BE2C (cell line): ENCODE data around the gene SLC9A2.

ENCODE experiments used
- DNase-seq: peaks from one replicate; pipeline ENCODE4 v3.0.0-alpha.2; 2020
- H3K27me3 ChIP-seq: fragments of 250-450 bp; sonication (Bioruptor Pico); 2 replicates; pipeline ENCODE4 v1.5.1; 2020; ENCODE audit warnings: mild to moderate bottlenecking
- H3K36me3 ChIP-seq: fragments of 250-450 bp; sonication (Bioruptor Pico); 2 replicates; pipeline ENCODE4 v1.5.1; 2020; ENCODE audit warnings: mild to moderate bottlenecking
- H3K4me1 ChIP-seq: fragments of 250-450 bp; sonication (Bioruptor Pico); 2 replicates; pipeline ENCODE4 v1.5.1; 2020
- H3K4me3 ChIP-seq: 2 replicates; pipeline ENCODE4 v1.5.1; 2011; ENCODE audit warnings: low read depth, low read length
- H3K9me3 ChIP-seq: fragments of 250-450 bp; sonication (Bioruptor Pico); 2 replicates; pipeline ENCODE4 v1.5.1; 2020
- TF ChIP-seq, protein P1 (sequence below): IDR thresholded peaks from 2 replicates; pipeline ENCODE4 v1.5.1; 2012; ENCODE audit warnings: mild to moderate bottlenecking, low read depth, low read length

The SLC9A2 gene

DNA sequence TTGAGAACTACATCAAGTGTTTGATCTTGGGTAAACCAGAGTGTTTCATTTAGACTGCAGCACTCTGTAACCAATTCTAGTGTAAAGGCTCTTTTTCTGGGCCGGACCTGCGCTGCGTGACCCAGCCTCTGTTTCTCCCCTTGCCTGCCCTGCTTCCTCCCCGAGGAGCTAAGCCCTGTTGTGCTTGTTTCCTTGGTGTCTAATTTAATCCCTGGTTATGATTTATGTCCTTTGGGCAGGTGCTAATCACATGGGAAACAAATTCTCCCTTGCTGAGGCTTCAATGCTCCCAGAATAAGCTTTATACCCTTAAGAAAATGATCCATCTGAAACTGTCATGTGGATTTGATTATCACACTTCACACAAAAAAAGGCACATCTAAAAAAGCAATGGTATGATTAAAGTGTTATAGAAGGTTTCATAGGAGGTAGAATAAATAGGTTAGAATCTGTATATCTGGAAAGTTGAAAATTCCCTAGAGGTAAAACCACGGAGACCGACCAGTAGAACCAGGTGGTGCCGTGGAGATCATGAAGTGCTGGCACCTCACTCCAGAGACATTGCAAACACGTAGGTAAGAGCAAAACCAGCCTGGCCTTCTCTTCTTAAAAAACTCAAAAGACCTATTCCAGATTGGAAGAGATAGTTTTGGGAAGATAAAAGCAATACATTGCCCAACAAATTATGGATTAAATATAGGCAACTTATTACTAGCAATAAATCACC lies 31.0 kb upstream of the SLC9A2 start:
- Histone ChIP-seq H3K9me3 (no peaks in the 10 kb centered on the region), H3K36me3 (no peaks in the 10 kb centered on the region), H3K4me1 (no peaks in the 10 kb centered on the region), H3K27me3 (no peaks in the 10 kb centered on the region), H3K4me3 (no peak overlapping the region)
- TF ChIP-seq, protein P1, sequence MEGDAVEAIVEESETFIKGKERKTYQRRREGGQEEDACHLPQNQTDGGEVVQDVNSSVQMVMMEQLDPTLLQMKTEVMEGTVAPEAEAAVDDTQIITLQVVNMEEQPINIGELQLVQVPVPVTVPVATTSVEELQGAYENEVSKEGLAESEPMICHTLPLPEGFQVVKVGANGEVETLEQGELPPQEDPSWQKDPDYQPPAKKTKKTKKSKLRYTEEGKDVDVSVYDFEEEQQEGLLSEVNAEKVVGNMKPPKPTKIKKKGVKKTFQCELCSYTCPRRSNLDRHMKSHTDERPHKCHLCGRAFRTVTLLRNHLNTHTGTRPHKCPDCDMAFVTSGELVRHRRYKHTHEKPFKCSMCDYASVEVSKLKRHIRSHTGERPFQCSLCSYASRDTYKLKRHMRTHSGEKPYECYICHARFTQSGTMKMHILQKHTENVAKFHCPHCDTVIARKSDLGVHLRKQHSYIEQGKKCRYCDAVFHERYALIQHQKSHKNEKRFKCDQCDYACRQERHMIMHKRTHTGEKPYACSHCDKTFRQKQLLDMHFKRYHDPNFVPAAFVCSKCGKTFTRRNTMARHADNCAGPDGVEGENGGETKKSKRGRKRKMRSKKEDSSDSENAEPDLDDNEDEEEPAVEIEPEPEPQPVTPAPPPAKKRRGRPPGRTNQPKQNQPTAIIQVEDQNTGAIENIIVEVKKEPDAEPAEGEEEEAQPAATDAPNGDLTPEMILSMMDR = no peak
- no peak for DNase-seq

DNA sequence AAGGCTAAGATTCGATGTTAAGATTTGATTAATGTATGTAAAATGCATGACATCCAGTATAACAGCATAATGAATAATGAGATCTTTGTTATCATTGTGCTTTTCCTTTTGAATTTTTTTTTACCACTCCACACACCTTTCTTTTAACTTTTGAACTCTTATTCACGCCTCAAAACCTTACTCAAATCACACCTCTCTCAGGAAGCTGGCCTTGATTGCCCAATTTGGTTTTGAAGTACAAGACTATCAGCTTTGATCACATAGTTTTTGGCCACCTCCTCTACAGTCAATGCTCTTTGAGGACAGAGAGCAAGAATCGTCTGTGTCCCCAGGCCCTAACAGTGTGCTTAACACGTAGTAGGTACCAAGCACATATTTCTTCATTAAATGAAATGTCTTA lies 29.9 kb upstream of the SLC9A2 start:
- no peaks in the 10 kb centered on the region for H3K9me3 ChIP-seq
- DNase-seq = no peak
- TF ChIP-seq, protein P1 = no peak
- no peaks in the 10 kb centered on the region for H3K4me1 ChIP-seq
- no peak overlapping the region for H3K4me3 ChIP-seq
- no peaks in the 10 kb centered on the region for H3K27me3 ChIP-seq
- no peaks in the 10 kb centered on the region for H3K36me3 ChIP-seq

DNA sequence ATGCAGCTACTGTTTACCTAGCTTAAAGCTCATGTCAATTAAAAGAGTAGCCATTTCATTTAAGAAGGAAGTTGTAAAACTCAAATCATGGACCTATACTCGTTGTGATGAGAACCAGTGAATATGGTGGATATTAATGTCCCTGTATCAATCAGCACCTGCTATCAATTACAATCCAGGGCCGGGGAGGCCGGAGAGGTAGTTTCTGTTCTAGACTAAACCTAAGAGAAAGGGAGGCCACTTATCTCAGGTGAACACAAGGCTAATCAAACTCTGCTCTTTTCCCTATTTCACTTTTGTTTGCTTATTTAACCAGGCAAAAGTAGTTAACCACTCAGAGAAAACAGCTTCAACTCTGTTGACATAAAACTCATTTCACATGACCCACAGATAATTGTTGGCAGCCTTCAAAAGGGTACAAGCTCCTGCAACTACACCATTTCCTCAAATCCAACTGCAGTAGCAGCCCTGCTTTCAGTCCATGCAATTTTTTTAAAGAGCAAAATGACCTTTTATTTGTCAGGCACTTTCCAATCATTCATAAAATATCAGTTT lies 27.8 kb upstream of the SLC9A2 start:
- no peak for DNase-seq
- TF ChIP-seq, protein P1 = no peak

DNA sequence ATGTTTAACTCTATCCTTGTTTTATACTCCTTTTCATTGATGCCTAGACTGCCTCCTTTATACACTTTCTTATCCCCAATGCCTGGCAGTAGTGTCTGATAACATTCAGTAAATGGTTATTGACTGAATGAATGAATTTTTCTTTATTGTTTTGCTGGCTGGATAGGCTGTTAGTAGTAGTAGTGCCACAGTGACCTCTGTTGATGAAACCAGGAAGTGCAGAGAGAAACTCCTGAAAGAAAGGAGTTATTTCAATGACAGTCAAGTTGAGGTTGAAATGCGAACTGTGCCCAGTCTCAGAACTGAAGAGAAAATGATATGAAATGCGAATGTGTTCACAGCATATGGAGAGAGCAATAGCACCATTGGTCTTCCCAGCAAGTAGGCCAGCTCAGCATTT lies 26.8 kb upstream of the SLC9A2 start:
- H3K36me3 ChIP-seq = no peaks in the 10 kb centered on the region
- H3K4me1 ChIP-seq = no peaks in the 10 kb centered on the region
- no peaks in the 10 kb centered on the region for H3K27me3 ChIP-seq
- TF ChIP-seq, protein P1 = no peak
- DNase-seq = no peak
- H3K4me3 ChIP-seq = no peak overlapping the region
- H3K9me3 ChIP-seq = no peaks in the 10 kb centered on the region

More for the DNA sequence above, 27.8 kb upstream of the SLC9A2 start:
- Histone ChIP-seq H3K4me3 (no peak overlapping the region), H3K9me3 (no peaks in the 10 kb centered on the region), H3K36me3 (no peaks in the 10 kb centered on the region), H3K27me3 (no peaks in the 10 kb centered on the region), H3K4me1 (no peaks in the 10 kb centered on the region)

DNA sequence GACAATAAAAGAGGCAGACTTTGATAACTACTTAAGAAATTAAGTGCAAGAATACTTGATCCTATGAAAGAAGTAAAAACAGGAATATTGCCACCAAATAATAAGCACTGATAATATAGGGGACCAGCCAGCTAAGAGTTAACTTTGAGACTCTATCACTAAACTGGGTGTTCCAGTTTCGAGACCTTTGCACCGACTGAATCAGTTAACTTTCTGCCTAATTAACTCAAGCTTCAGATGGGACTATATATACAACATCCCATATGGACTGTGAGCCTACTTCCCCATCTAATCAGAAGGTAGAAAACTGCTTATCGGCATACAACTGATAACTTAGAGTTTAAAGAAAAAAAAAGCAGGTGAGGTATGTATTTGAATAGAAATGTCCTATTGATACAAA lies 25.8 kb upstream of the SLC9A2 start:
- no peaks in the 10 kb centered on the region for H3K4me1 ChIP-seq
- TF ChIP-seq, protein P1 = no peak
- DNase-seq = no peak
- H3K9me3 ChIP-seq = no peaks in the 10 kb centered on the region
- no peaks in the 10 kb centered on the region for H3K27me3 ChIP-seq
- H3K36me3 ChIP-seq = no peaks in the 10 kb centered on the region
- no peak overlapping the region for H3K4me3 ChIP-seq

DNA sequence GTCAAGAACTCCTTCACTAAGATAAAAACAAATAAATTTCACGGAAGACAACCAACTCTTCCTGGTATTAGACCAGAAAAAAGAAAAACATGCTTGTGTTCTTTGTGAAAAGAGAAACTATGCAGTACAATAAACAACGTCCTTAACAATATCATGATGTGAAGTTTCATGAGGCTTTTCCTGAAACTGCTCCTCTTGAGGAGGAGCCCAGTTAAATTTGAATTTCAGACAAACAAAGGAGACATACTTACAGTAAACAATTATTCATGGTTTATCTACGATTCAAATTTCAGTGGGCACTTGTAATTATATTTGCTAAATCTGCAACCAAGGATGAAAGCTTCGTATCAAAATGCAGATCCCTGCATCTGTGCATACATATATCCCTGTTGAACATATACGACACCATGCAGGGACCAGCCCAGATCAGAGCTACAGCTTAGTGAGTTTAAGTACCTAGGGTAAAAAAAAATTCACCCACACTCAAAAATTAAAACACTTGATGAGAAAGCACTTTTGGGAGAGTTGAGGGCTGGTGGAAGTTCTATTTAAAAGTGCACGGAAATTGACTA lies 24.8 kb upstream of the SLC9A2 start:
- TF ChIP-seq, protein P1 = no peak
- H3K36me3 ChIP-seq = no peaks in the 10 kb centered on the region
- no peaks in the 10 kb centered on the region for H3K9me3 ChIP-seq
- no peak overlapping the region for H3K4me3 ChIP-seq
- no peaks in the 10 kb centered on the region for H3K4me1 ChIP-seq
- no peak for DNase-seq
- H3K27me3 ChIP-seq = no peaks in the 10 kb centered on the region
